SU-DHL-6 (cell line): ENCODE data around the gene LBH.

Experiments used
- EZH2phosphoT487 ChIP-seq: fragments of 200-600 bp; sonication (generic), shearing (Covaris generic); conservative IDR thresholded peaks from 2 replicates; pipeline ENCODE4 v1.6.1; 2018; ENCODE audit warnings: mild to moderate bottlenecking, antibody characterized with exemption, low read length, moderate library complexity, mixed read lengths
- TF ChIP-seq, protein P1 (sequence below): fragments of 200-600 bp; sonication (generic); IDR thresholded peaks from one replicate; pipeline ENCODE4 v1.5.1; 2017; ENCODE audit warnings: antibody characterized with exemption, mild to moderate bottlenecking, low read length, moderate library complexity; ENCODE audit not compliant: insufficient read depth, poor library complexity, severe bottlenecking

DNA sequence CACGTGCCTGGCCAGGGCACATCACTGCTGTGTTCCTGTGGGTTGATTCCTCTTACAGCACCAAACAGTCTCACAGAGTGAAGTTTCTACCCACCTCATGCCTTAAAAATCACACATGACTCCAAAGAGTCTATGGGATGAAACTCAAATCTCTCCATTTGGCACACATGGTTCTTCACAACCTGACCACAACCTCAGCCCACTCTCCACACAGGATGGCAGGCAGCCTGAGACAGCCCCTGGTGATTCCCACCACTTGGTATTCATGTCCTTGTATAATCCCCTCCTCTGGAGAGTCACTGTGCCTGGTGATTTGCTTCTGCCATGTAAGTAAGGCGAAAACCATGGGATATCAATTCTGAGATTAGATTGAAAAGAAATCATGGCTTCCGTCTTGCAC lies 46.2 kb downstream of the LBH start:
- TF ChIP-seq, protein P1, sequence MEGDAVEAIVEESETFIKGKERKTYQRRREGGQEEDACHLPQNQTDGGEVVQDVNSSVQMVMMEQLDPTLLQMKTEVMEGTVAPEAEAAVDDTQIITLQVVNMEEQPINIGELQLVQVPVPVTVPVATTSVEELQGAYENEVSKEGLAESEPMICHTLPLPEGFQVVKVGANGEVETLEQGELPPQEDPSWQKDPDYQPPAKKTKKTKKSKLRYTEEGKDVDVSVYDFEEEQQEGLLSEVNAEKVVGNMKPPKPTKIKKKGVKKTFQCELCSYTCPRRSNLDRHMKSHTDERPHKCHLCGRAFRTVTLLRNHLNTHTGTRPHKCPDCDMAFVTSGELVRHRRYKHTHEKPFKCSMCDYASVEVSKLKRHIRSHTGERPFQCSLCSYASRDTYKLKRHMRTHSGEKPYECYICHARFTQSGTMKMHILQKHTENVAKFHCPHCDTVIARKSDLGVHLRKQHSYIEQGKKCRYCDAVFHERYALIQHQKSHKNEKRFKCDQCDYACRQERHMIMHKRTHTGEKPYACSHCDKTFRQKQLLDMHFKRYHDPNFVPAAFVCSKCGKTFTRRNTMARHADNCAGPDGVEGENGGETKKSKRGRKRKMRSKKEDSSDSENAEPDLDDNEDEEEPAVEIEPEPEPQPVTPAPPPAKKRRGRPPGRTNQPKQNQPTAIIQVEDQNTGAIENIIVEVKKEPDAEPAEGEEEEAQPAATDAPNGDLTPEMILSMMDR, result no peak
- TF ChIP-seq EZH2phosphoT487, result no peak
